Activated effector memory CD4-positive, alpha-beta T cell treated with Interleukin-2 at 50 U/mL for 16 hours (primary cell): ENCODE results near the gene MFN1.

Experiments used
- DNase-seq: peaks from one replicate; pipeline ENCODE4 v3.0.0-alpha.2; 2020

The MFN1 gene

GRCh38 chr3:179432451-179432850 is 84.9 kb downstream of the MFN1 start:
- no peak for DNase-seq

- no peak for DNase-seq
Measured at GRCh38 chr3:179436517-179436916, 89.0 kb downstream of the MFN1 start.

- DNase-seq: no peak
Measured at GRCh38 chr3:179438841-179439240, 91.3 kb downstream of the MFN1 start.
